RKO (cell line): ENCODE data around the gene EXOSC5.
"Not testable (repeated sequence)": the region's sequence is repeated elsewhere in the genome, so short reads cannot be mapped to it uniquely, and the experiment has no call there.

Experiments
- DNase-seq: peaks from one replicate; pipeline ENCODE4 v3.0.0-alpha.2; 2016; ENCODE audit warnings: low spot score

Gene EXOSC5

DNA sequence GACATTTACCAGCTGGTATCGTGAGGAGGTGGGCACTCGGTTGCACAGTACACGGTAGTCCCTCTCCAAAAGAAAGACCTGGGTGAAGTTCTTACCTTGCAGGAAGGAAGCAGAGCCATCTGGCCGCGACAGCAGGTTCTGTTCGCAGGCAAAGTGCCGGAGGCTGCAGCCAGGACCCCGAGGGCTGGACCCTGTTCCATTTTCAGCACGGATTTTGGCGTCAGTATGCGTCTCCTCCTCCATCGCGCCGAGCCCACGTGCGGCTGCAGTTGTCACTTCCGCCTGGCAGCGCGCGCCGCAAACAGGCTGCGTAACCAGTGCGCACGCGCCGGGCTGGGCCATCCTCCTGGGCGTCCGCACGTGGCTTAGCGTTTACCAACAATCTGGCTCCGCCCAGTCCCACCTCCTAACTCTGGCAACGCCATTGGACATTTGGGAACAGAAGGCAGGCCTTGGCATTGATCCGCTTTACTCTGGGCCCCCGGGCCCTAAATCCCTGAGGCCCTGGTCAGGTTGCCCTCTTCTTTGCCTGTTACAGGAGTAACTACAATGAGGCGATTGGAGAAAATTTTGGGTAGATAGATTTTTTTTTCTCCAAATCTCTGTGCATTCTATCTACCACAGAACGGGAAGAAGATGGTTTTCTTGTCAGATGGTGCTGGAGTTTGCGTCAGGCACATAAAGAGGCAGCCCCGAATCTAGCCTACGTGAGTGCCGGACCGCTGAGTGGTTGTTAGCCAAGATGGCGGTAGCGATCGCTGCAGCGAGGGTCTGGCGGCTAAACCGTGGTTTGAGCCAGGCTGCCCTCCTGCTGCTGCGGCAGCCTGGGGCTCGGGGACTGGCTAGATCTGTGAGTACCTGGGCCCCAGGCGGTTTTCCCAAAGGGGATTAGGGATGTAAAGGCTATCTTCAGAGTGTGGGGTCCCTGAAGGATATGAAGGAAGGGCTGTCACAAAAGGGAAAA, at the start of gene EXOSC5, which contains the start of gene BCKDHA:
Gene EXOSC5 (minus strand): TSS at position 274 of the 964 bp plus-strand sequence. CDS start 31 bp downstream, at position 243.
Gene BCKDHA (plus strand): TSS at position 733 of the 964 bp plus-strand sequence. CDS start 10 bp downstream, at position 743.
- DNase-seq, result peak; percentile 100

DNA sequence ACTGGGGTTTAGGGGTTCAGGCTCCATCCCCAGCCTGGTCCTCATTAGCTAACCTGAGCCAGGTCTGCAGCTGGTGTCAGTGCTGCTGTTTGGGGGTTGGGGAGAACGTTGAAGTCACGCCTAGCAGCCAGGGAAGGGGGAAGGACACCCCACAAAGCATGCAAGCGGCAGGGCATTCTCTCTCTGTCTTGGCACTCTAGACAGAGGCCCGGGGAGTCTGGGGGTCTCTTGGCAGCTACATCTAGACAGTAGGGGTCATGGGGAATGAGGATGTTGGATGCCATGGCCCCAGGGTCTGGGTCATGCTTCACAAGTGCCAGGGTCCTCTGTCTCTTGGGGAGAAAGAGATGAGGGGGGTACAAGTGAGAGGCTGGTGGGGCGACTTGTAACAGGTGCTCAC, 48.4 kb upstream of the EXOSC5 start:
- DNase-seq, result no peak

DNA sequence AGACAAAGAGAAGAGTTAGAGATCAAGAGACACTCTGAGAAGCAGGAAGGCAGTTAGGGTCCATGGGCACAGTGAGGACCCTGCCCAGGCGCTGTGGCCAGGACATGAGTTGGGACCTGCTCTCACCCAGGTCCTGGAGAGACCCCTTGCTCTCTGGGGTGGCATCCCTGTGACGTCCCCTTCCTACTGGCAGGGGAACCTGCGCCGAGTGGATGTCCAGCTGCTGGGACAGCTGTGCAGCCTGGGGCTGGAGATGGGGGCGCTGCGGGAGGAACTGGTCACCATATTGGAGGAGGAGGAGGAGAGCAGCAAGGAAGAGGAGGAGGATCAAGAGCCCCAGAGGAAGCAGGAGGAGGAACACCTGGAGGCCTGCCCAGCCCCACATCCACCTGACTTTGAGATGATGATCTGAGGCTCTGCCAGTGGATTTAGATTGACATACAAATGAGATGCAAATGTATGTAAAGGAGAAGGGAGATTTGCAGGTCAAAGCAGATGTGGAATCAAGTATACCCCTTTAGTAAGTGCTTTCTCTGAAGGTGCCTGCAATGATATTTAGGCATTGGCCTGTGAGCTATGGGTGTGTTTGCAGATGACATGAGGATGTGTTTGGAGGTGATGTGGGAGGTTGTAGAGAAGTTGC, 46.8 kb upstream of the EXOSC5 start:
- DNase-seq, result no peak

DNA sequence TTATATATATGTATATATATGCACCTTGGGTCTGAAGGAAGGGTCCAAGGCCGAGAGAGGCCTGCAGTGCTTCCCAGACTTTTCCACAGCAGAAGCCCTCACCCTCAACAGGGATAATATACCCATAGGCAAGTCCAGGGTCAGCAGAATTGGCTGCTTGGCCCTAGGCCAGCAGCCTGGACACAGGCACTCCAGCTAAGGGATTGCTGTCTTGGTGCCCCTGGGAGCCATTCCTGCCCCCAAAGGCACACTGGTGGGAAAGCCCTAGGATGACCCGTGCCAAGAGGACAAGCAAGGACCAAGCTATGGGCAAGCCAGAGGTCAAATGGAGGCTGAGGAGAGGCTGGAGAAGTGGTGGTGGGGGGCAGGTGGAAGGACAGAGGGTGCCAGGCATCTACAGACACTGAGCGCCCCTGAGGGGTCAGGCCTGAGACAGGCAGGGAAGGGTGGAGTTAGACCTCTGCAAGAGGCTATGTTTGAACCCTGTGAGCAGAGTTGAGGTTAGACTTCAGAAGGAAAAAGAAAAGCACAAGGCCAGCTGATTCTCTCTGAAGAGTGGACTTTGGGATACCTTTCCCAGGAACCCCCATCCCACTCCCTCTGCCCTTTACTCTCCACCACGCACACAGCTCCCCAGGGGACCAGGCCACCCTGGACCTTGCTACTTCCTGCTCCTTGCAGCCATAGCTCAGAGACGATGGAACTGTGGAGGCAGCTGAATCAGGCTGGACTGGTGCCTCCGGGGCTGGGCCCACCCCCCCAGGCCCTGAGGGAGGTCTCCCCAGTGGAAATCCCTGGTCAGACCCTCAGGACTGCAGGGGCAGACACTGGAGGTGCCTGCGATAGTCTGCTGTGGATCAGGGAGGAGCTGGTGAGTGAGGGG, 45.6 kb upstream of the EXOSC5 start, which contains the start of gene ERICH4:
Gene ERICH4 (plus strand): TSS at position 684 of the 883 bp plus-strand sequence. CDS start 14 bp downstream, at position 698.
- DNase-seq, result no peak

- DNase-seq, result no peak
Observed at GRCh38 chr19:41441321-41441945, 44.3 kb upstream of the EXOSC5 start.

GRCh38 chr19:41439441-41440222, 42.5 kb upstream of the EXOSC5 start, which contains the start of gene DMAC2:
DMAC2 (minus strand) TSS chr19:41439912; CDS start chr19:41439899, 13 bp downstream.
- peak; percentile 98 for DNase-seq

GRCh38 chr19:41437944-41438574, 40.9 kb upstream of the EXOSC5 start:
- no peak for DNase-seq

- no peak for DNase-seq
Observed at GRCh38 chr19:41436674-41436951, 39.5 kb upstream of the EXOSC5 start.

- DNase-seq, result no peak
Observed at GRCh38 chr19:41435936-41436673, 38.9 kb upstream of the EXOSC5 start.

GRCh38 chr19:41435376-41435775, 38.2 kb upstream of the EXOSC5 start:
- DNase-seq, result not testable (repeated sequence)

DNA sequence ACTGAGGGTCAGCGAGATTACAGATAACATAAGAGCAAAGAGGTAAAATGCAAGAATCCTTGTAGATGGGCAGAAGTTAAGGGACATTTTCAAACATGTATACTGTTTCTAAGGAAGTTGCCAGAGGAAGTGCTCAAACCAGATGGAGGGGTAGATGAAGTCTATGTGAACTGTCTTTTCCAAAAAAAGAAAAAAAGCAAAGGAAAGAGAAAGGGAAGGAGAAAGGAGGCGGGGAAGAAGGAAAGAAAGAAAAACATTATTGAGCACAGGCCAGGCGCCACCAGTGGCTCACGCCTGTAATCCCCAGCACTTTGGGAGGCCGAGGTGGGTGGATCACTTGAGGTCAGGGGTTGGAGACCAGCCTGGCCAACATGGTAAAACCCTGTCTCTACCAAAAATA, 37.3 kb upstream of the EXOSC5 start:
- no peak for DNase-seq

GRCh38 chr19:41433171-41433570, 36.0 kb upstream of the EXOSC5 start:
- no peak for DNase-seq

GRCh38 chr19:41431426-41432386, 34.5 kb upstream of the EXOSC5 start:
- DNase-seq, result no peak

DNA sequence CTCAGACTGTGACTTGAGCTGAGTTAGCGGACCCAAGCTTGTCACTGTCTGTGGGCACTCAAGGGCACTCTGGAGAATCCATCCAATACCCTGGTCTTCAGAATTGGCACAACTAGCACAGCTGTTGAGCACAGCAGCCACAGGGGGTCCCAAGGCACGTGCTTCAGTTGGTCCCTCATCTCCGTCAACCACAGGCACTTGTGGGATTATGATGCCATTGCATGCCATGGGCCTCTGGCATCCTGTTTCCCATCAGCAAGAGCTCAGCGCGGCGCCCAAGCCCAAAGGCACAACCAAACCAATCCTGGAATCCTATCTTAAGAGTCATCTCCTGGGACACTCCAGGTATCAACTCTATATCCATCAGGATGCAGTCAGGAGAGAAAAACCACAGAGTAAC, 33.8 kb upstream of the EXOSC5 start:
- no peak for DNase-seq

DNA sequence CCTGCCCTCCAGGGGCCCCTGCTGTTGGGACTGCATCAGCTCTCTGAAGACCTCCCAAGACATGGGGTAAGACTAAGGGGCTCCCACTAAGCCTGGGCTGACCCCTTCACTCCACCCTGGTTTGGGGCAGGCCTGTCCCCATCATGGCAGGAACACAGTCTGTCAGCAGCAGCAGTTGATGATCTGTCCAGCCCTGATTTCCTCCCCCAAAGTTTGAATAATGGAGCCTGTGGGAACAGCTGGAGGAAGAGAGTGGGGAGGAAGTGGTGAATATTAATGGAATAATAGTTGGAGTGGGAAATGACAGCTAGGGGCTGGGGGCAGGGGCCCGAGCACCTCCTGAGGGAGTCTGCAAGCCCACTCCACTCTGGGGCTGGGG, 31.3 kb upstream of the EXOSC5 start:
- DNase-seq, result no peak

DNA sequence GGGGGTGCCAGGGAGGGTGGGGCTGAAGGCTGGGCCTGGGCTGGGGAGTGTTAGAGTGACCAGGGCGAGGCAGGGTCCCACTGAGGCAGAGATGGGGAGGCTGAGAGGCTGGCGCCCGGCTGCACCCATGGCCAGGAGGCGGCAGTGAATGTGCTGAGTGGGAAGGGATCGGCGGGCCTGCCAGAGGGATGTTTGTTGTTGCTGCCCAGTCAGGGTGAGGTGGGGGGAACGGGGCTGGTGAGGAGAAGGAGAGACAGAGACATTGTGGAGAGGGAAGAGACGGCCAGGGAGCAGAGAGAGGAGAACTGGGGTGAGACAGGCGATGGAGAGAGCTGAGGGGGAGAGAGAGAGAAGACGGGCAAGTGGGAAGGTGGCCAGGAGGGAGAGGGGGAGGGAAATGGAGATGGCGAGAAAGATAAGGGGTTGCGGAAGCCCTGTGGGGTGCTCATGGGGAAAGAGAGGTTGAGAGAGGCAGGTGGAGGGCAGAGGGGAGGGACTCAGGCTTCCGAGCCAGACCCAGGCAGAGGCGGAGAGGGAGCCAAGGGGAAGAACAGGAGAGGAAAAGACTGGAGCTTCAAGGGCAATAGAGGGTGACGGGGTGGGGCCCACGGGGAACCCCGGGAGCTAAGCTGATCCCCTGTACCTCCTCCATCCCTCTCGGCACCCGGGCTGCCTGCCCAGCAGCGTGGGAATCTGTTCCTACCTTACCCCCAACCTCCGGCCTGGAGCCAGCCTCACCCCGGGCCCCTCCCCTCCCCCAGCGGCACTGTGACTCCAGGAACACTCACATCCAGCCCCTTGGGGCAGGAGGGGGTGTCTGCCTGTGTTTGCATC, 30.7 kb upstream of the EXOSC5 start:
- no peak for DNase-seq

GRCh38 chr19:41426952-41427646, 29.9 kb upstream of the EXOSC5 start, which contains the start of gene B3GNT8:
B3GNT8 (minus strand) TSS chr19:41427374; CDS start chr19:41426778, 596 bp downstream.
- DNase-seq, result no peak
